Endothelial cell of umbilical vein (primary cell): ENCODE measurements around the gene SMCO4. TPM values are rescaled to one million over a fixed set of nuclear protein-coding genes. Genes with fewer than 3 reads are reported as not detected.

Experiments used
- BruUV-seq: library from RNA; stranded (reverse); fragments of 400-500 nt; replicated peaks from 2 replicates; lab custom pipeline; 2021; lab: Mats Ljungman, UMichigan
- CTCF ChIA-PET: fragments of 300-600, 350-600 bp; sonication (Branson Sonifier 250); formaldehyde crosslinking; loops from one replicate; lab custom pipeline; 2021; ENCODE audit warnings: antibody characterized with exemption, inconsistent platforms; lab: Charles Lee
- POLR2A ChIA-PET: fragments of 300-600, 350-600 bp; sonication (Branson Sonifier 250); formaldehyde crosslinking; loops from one replicate; lab custom pipeline; 2021; ENCODE audit warnings: antibody characterized with exemption, inconsistent platforms; lab: Charles Lee
- DNase-seq: peaks from one replicate; pipeline ENCODE4 v3.0.0-alpha.2; 2011; ENCODE audit warnings: low read depth, low spot score
- FAIRE-seq: peaks from 2 replicates; lab custom pipeline; 2011; peaks lifted over from hg19 to GRCh38; lab: Jason Lieb, UNC
- H2AFZ ChIP-seq: 2 replicates; pipeline ENCODE4 v1.6.0; 2012; ENCODE audit warnings: low read depth, low read length, control low read depth, inconsistent platforms
- H3K27ac ChIP-seq: 2 replicates; pipeline ENCODE4 v1.5.1; 2011; ENCODE audit warnings: low read depth, mild to moderate bottlenecking, control low read depth, low read length, moderate library complexity; ENCODE audit not compliant: insufficient read depth
- H3K27me3 ChIP-seq, 2 experiments: 2 replicates each; pipeline versions ENCODE4 v1.6.0 to v1.6.1; 2011; ENCODE audit warnings: low read length in 2 of 2, mixed read lengths in 1 of 2; ENCODE audit not compliant: control insufficient read depth in 2 of 2, insufficient read depth in 2 of 2
- H3K36me3 ChIP-seq, 2 experiments: 2 replicates in 1 of 2; 3 replicates in 1 of 2; pipeline ENCODE4 v1.5.1; 2011; ENCODE audit warnings: low read length in 2 of 2, mild to moderate bottlenecking in 1 of 2, moderate library complexity in 1 of 2; ENCODE audit not compliant: control insufficient read depth in 2 of 2, insufficient read depth in 2 of 2; ENCODE audit errors: extremely low read depth in 1 of 2
- H3K4me1 ChIP-seq: 3 replicates; pipeline ENCODE4 v1.5.1; 2011; ENCODE audit warnings: mild to moderate bottlenecking, low read length; ENCODE audit not compliant: control insufficient read depth, insufficient read depth; ENCODE audit errors: extremely low read depth
- H3K4me2 ChIP-seq: 2 replicates; pipeline ENCODE4 v1.6.1; 2011; ENCODE audit warnings: low read length, control low read depth, mixed read lengths; ENCODE audit not compliant: insufficient read depth
- H3K4me3 ChIP-seq, 3 experiments: fragments of 200-600 bp in 1 of 3; sonication (generic), shearing (Covaris generic) in 1 of 3; replicated peaks in 1 of 3; 2 replicates each; pipeline ENCODE4 v1.5.1; 2011 to 2016; ENCODE audit warnings: control low read depth in 3 of 3, low read length in 3 of 3, mild to moderate bottlenecking in 2 of 3, inconsistent platforms in 1 of 3, low read depth in 1 of 3, moderate library complexity in 1 of 3; ENCODE audit not compliant: insufficient read depth in 1 of 3
- H3K79me2 ChIP-seq: 2 replicates; pipeline ENCODE4 v1.6.0; 2012; ENCODE audit warnings: low read length, inconsistent platforms; ENCODE audit not compliant: control insufficient read depth, insufficient read depth
- H3K9ac ChIP-seq: replicated peaks from 2 replicates; pipeline ENCODE3; 2011; ENCODE audit warnings: low read length, control low read depth; ENCODE audit not compliant: insufficient read depth; ENCODE audit errors: extremely low read depth
- H3K9me1 ChIP-seq: replicated peaks from 3 replicates; pipeline ENCODE4 v1.6.0; 2011; ENCODE audit warnings: mild to moderate bottlenecking, low read length; ENCODE audit not compliant: control insufficient read depth, insufficient read depth; ENCODE audit errors: extremely low read depth
- H3K9me3 ChIP-seq: replicated peaks from 2 replicates; pipeline ENCODE4 v1.5.1; 2012; ENCODE audit warnings: low read length, inconsistent platforms; ENCODE audit not compliant: control insufficient read depth, insufficient read depth
- H4K20me1 ChIP-seq: replicated peaks from 2 replicates; pipeline ENCODE3; 2011; ENCODE audit warnings: mild to moderate bottlenecking, low read length; ENCODE audit not compliant: control insufficient read depth, insufficient read depth; ENCODE audit errors: extremely low read depth
- CTCF ChIP-seq, 2 donors: IDR thresholded peaks; 1 replicate in 1 of 2; 2 replicates in 1 of 2; pipeline ENCODE4 v1.5.1; 2011; ENCODE audit warnings: low read length in 2 of 2, mild to moderate bottlenecking in 2 of 2, moderate library complexity in 2 of 2, control low read depth in 1 of 2, inconsistent platforms in 1 of 2, low read depth in 1 of 2; ENCODE audit not compliant: insufficient read depth in 1 of 2; ENCODE audit errors: extremely low read depth in 1 of 2
- EZH2 ChIP-seq: IDR thresholded peaks from 2 replicates; pipeline ENCODE4 v1.6.1; 2012; ENCODE audit warnings: borderline replicate concordance, low read depth, mild to moderate bottlenecking, moderate library complexity, low read length, inconsistent platforms; ENCODE audit not compliant: severe bottlenecking
- FOS ChIP-seq: IDR thresholded peaks from 2 replicates; pipeline ENCODE4 v1.6.1; 2011; ENCODE audit warnings: mild to moderate bottlenecking, low read length, moderate library complexity, borderline replicate concordance; ENCODE audit not compliant: insufficient read depth
- GATA2 ChIP-seq: IDR thresholded peaks from 2 replicates; pipeline ENCODE4 v1.7.0; 2011; ENCODE audit warnings: low read depth, mild to moderate bottlenecking, moderate library complexity, mixed read lengths, low read length; ENCODE audit not compliant: insufficient read length, insufficient read depth
- JUN ChIP-seq: IDR thresholded peaks from 2 replicates; pipeline ENCODE4 v1.6.1; 2011; ENCODE audit warnings: borderline replicate concordance, low read depth; ENCODE audit not compliant: insufficient read length, insufficient read depth
- MAX ChIP-seq: IDR thresholded peaks from 2 replicates; pipeline ENCODE4 v1.6.1; 2011; ENCODE audit not compliant: insufficient read depth, insufficient read length
- MYC ChIP-seq: IDR thresholded peaks from one replicate; pipeline ENCODE4 v1.6.1; 2011; ENCODE audit warnings: mild to moderate bottlenecking, low read depth, low read length
- POLR2A ChIP-seq: IDR thresholded peaks from 2 replicates; pipeline ENCODE4 v1.6.1; 2012; ENCODE audit warnings: low read depth, mild to moderate bottlenecking, control low read depth, low read length
- POLR2AphosphoS5 ChIP-seq: IDR thresholded peaks from 2 replicates; pipeline ENCODE4 v1.6.1; 2012; ENCODE audit warnings: low read depth, mild to moderate bottlenecking, control low read depth, low read length, moderate library complexity; ENCODE audit not compliant: insufficient read depth
- dilution Hi-C: fragments of 300-500 bp; cut with MboI; formaldehyde crosslinking; loops from one replicate; pipeline ENCODE4 v1.15.0; 2019; ENCODE audit warnings: low sequenced_read_pairs; ENCODE audit not compliant: extremely low pct_ligation_motif_present
- intact Hi-C: fragments of 100-400 bp; cut with micrococcal nuclease; formaldehyde crosslinking; loops from one replicate; pipeline ENCODE4 v1.10.0; 2022
- polyA plus RNA-seq, 4 experiments: library from polyadenylated mRNA; depleted of rRNA in 3 of 4; stranded (reverse) in 3 of 4; unstranded in 1 of 4; fragments of >200 nt; gene quantifications; 2 replicates each; pipeline versions ENCODE4 v1.2.1 to v1.2.3, GENCODE V29; 2011 to 2012; ENCODE audit warnings: missing spikeins in 1 of 4
- small RNA-seq: library from RNA; depleted of rRNA; stranded (forward); fragments of <200 nt; gene quantifications from one replicate; pipeline ENCODE3, GENCODE V24; 2012; ENCODE audit warnings: low replicate concordance, low read depth; ENCODE audit not compliant: insufficient read depth, insufficient read length
- total RNA-seq: library from RNA; stranded (reverse); gene quantifications from 2 replicates; pipeline ENCODE4 v1.2.3, GENCODE V29; 2021

The SMCO4 gene
- total and polyA plus RNA-seq, 2 donors (not counting 3 experiments of a cell fraction or from before 2014, with no cell fraction given): 14.0 to 21.3 TPM

- Histone ChIP-seq H3K9ac (no peak overlapping the region), H3K36me3 (no peaks in the 10 kb centered on the region), H3K27me3 (no peaks in the 10 kb centered on the region), H3K9me1 (no peaks in the 10 kb centered on the region), H2AFZ (no peak overlapping the region), H3K4me1 (no peaks in the 10 kb centered on the region), H3K27ac (no peak overlapping the region), H3K79me2 (no peaks in the 10 kb centered on the region), H3K9me3 (no peaks in the 10 kb centered on the region), H3K4me2 (no peak overlapping the region), H3K4me3 (no peak overlapping the region), H4K20me1 (no peaks in the 10 kb centered on the region)
- DNase-seq: no peak
- ChIA-PET POLR2A (no interaction called here), CTCF (no interaction called here)
- TF ChIP-seq JUN (no peak), MYC (no peak), FOS (no peak), POLR2A (no peak), POLR2AphosphoS5 (no peak), CTCF (IDR thresholded peaks at IDR 0.05; ENCODE audit: extremely low read depth in 1 of 2, insufficient read depth in 1 of 2, low read depth in 1 of 2, low read length in 2 of 2) (no peak), MAX (no peak), EZH2 (no peak), GATA2 (no peak)
- dilution Hi-C loops (no loop called here), intact Hi-C loops (no loop called here)
- no TSS peak for BruUV-seq
- FAIRE-seq: no peak
Measured at GRCh38 chr11:93432247-93432646, 110.9 kb downstream of the SMCO4 start.

Small RNA genes lying within 50 kb of the gene (small RNA-seq; reads per million reads assigned to genes)
- gene RN7SL223P: not detected

Other genes with a start within 250 kb of the SMCO4 start
- not detected in 2 replicates for gene DEUP1, start 212.6 kb downstream of the SMCO4 start, total RNA-seq
- gene DEUP1, start 212.6 kb downstream of the SMCO4 start, polyA plus RNA-seq: not detected in 2 replicates
- gene CEP295, start 118.3 kb upstream of the SMCO4 start, total RNA-seq: 16.7 and 21.4 TPM in 2 replicates
- gene CEP295, start 118.3 kb upstream of the SMCO4 start, polyA plus RNA-seq: 4.3 and 5.3 TPM in 2 replicates
- 172 and 181 TPM in 2 replicates for gene TAF1D, start 198.1 kb upstream of the SMCO4 start, total RNA-seq
- gene TAF1D, start 198.1 kb upstream of the SMCO4 start, polyA plus RNA-seq: 39.7 and 60.7 TPM in 2 replicates
- gene C11orf54, start 198.3 kb upstream of the SMCO4 start, total RNA-seq: 17.7 and 18.7 TPM in 2 replicates
- 3.2 and 4.2 TPM in 2 replicates for gene C11orf54, start 198.3 kb upstream of the SMCO4 start, polyA plus RNA-seq
- 33.5 and 40.6 TPM in 2 replicates for gene MED17, start 240.9 kb upstream of the SMCO4 start, total RNA-seq
- 9.8 and 11.3 TPM in 2 replicates for gene MED17, start 240.9 kb upstream of the SMCO4 start, polyA plus RNA-seq